SU-DHL-6 (cell line): ENCODE measurements around the gene CLEC16A.

ENCODE experiments used
- H2AFZ ChIP-seq: fragments of 200-600 bp; sonication (generic); 2 replicates; pipeline ENCODE4 v1.6.1; 2014; ENCODE audit warnings: low read depth, mild to moderate bottlenecking, moderate library complexity, mixed read lengths, antibody characterized with exemption, low read length; ENCODE audit not compliant: severe bottlenecking
- H3F3A ChIP-seq: fragments of 200-600 bp; shearing (Covaris generic); 2 replicates; pipeline ENCODE4 v1.6.0; 2016; ENCODE audit warnings: antibody characterized with exemption, mild to moderate bottlenecking; ENCODE audit not compliant: insufficient read depth
- H3K27ac ChIP-seq: fragments of 200-600 bp; sonication (generic); 2 replicates; pipeline ENCODE4 v1.5.1; 2016; ENCODE audit warnings: low read depth, mild to moderate bottlenecking, low read length, moderate library complexity, mixed read lengths
- H3K27me3 ChIP-seq: fragments of 200-600 bp; sonication (generic), shearing (Covaris generic); 2 replicates; pipeline ENCODE4 v1.6.0; 2014; ENCODE audit warnings: mild to moderate bottlenecking, low read length
- H3K36me3 ChIP-seq: fragments of 200-600 bp; sonication (generic); 2 replicates; pipeline ENCODE4 v1.6.1; 2014; ENCODE audit warnings: mild to moderate bottlenecking, low read length, mixed read lengths
- H3K4me2 ChIP-seq: fragments of 300-600, 200-600 bp; shearing (Covaris generic), sonication (generic); 2 replicates; pipeline ENCODE4 v1.6.0; 2014; ENCODE audit warnings: low read length, low read depth, mild to moderate bottlenecking; ENCODE audit not compliant: poor library complexity, severe bottlenecking
- H3K4me3 ChIP-seq: fragments of 200-600 bp; sonication (generic); 2 replicates; pipeline ENCODE4 v1.5.1; 2014; ENCODE audit warnings: antibody characterized with exemption, low read length, mild to moderate bottlenecking, mixed read lengths; ENCODE audit not compliant: insufficient read depth, poor library complexity, severe bottlenecking
- H3K79me2 ChIP-seq: fragments of 200-600 bp; sonication (generic); 2 replicates; pipeline ENCODE4 v1.6.1; 2014; ENCODE audit warnings: mild to moderate bottlenecking, low read length, moderate library complexity; ENCODE audit not compliant: insufficient read depth
- H3K9ac ChIP-seq: fragments of 200-600 bp; sonication (generic); 2 replicates; pipeline ENCODE4 v1.7.0; 2014; ENCODE audit warnings: mild to moderate bottlenecking, low read length
- H3K9me2 ChIP-seq: fragments of 200-600 bp; sonication (generic); replicated peaks from 2 replicates; pipeline ENCODE4 v1.6.1; 2014; ENCODE audit warnings: low read length; ENCODE audit not compliant: insufficient read depth
- H3K9me3 ChIP-seq: fragments of 200-600 bp; sonication (generic); 2 replicates; pipeline ENCODE4 v1.6.1; 2014; ENCODE audit warnings: low read length, mixed read lengths; ENCODE audit not compliant: insufficient read depth
- H4K20me1 ChIP-seq: fragments of 200-600 bp; sonication (generic); 2 replicates; pipeline ENCODE4 v1.6.1; 2014; ENCODE audit warnings: low read depth, mild to moderate bottlenecking, antibody characterized with exemption, low read length, moderate library complexity, mixed read lengths
- CTCF ChIP-seq: fragments of 200-600 bp; sonication (generic); IDR thresholded peaks from one replicate; pipeline ENCODE4 v1.5.1; 2017; ENCODE audit warnings: antibody characterized with exemption, mild to moderate bottlenecking, low read length, moderate library complexity; ENCODE audit not compliant: insufficient read depth, poor library complexity, severe bottlenecking
- EZH2phosphoT487 ChIP-seq: fragments of 200-600 bp; sonication (generic), shearing (Covaris generic); conservative IDR thresholded peaks from 2 replicates; pipeline ENCODE4 v1.6.1; 2018; ENCODE audit warnings: mild to moderate bottlenecking, antibody characterized with exemption, low read length, moderate library complexity, mixed read lengths

CLEC16A gene

GRCh38 chr16:10946308-10946707 lies 1.9 kb downstream of the CLEC16A start:
- Histone ChIP-seq H3K9me3 (no peaks in the 10 kb centered on the region), H3K4me3 (no peak overlapping the region), H3K27me3 (no peaks in the 10 kb centered on the region), H4K20me1 (no peaks in the 10 kb centered on the region; the same call in 1 of the 2 replicates), H3K9me2 (no peaks in the 10 kb centered on the region), H3K27ac (no peak overlapping the region), H3F3A (peaks cover 12% of the 10 kb centered on the region; the same call in 1 of the 2 replicates), H3K4me2 (no peak overlapping the region), H3K9ac (no peak overlapping the region), H3K79me2 (peaks cover 6% of the 10 kb centered on the region; the same call in 1 of the 2 replicates), H3K36me3 (no peaks in the 10 kb centered on the region), H2AFZ (no peak overlapping the region)
- TF ChIP-seq EZH2phosphoT487 (no peak), CTCF (no peak)

- no peaks in the 10 kb centered on the region for H3K9me2 ChIP-seq
- no peaks in the 10 kb centered on the region for H3K27me3 ChIP-seq
- H4K20me1 ChIP-seq = no peaks in the 10 kb centered on the region; the same call in 1 of the 2 replicates
- no peaks in the 10 kb centered on the region for H3K36me3 ChIP-seq
- no peak overlapping the region for H3K4me3 ChIP-seq
- H2AFZ ChIP-seq = no peak overlapping the region
- no peaks in the 10 kb centered on the region for H3K9me3 ChIP-seq
- H3K27ac ChIP-seq = no peak overlapping the region
- H3K79me2 ChIP-seq = peaks cover 6% of the 10 kb centered on the region; the same call in 1 of the 2 replicates
- no peak overlapping the region for H3K9ac ChIP-seq
- no peak overlapping the region for H3K4me2 ChIP-seq
- peaks cover 12% of the 10 kb centered on the region; the same call in 1 of the 2 replicates for H3F3A ChIP-seq
- no peak for TF ChIP-seq CTCF
- no peak for TF ChIP-seq EZH2phosphoT487
These were observed 2.9 kb downstream of the CLEC16A start for GRCh38 chr16:10947211-10947787.

- TF ChIP-seq EZH2phosphoT487 (no peak), CTCF (no peak)
- H3K4me3 ChIP-seq = no peak overlapping the region
- no peaks in the 10 kb centered on the region; the same call in 1 of the 2 replicates for H4K20me1 ChIP-seq
- H3K27ac ChIP-seq = no peak overlapping the region; the same call in 1 of the 2 replicates
- H3K27me3 ChIP-seq = no peaks in the 10 kb centered on the region
- no peaks in the 10 kb centered on the region for H3F3A ChIP-seq
- H3K4me2 ChIP-seq = peak overlapping the region; percentile 37
- peaks cover 6% of the 10 kb centered on the region; the same call in 1 of the 2 replicates for H3K79me2 ChIP-seq
- no peaks in the 10 kb centered on the region for H3K9me2 ChIP-seq
- no peak overlapping the region for H3K9ac ChIP-seq
- no peaks in the 10 kb centered on the region for H3K9me3 ChIP-seq
- H3K36me3 ChIP-seq = no peaks in the 10 kb centered on the region
- H2AFZ ChIP-seq = no peak overlapping the region
These were observed 5.1 kb downstream of the CLEC16A start for GRCh38 chr16:10949424-10949970.
